IMR-90 (cell line): ENCODE data around the gene NOP14.

Experiments
- BHLHE40 ChIP-seq: fragments of 150-350 bp; IDR thresholded peaks from 2 replicates; pipeline ENCODE4 v1.6.1; 2016; ENCODE audit warnings: mild to moderate bottlenecking, low read depth, low read length
- CHD1 ChIP-seq: IDR thresholded peaks from 2 replicates; pipeline ENCODE4 v1.6.1; 2012; ENCODE audit warnings: low read depth, low read length, improper control_type of control experiment
- CTCF ChIP-seq: conservative IDR thresholded peaks from 2 replicates; pipeline ENCODE4 v1.5.1; 2012; ENCODE audit warnings: mild to moderate bottlenecking, low read depth, low read length, improper control_type of control experiment
- ELK1 ChIP-seq: fragments of 150-350 bp; IDR thresholded peaks from 2 replicates; pipeline ENCODE4 v1.6.1; 2016; ENCODE audit warnings: low read depth, mild to moderate bottlenecking, low read length, moderate library complexity, borderline replicate concordance
- MAFK ChIP-seq: IDR thresholded peaks from 2 replicates; pipeline ENCODE4 v1.6.1; 2012; ENCODE audit warnings: low read depth, low read length, improper control_type of control experiment
- MAZ ChIP-seq: IDR thresholded peaks from 2 replicates; pipeline ENCODE4 v1.6.1; 2012; ENCODE audit warnings: low read depth, mild to moderate bottlenecking, low read length, improper control_type of control experiment, moderate library complexity, borderline replicate concordance
- NFE2L2 ChIP-seq: fragments of 150-350 bp; IDR thresholded peaks from 2 replicates; pipeline ENCODE4 v1.6.1; 2016; ENCODE audit warnings: low read depth, mild to moderate bottlenecking, low read length
- POLR2A ChIP-seq: IDR thresholded peaks from 2 replicates; pipeline ENCODE4 v1.6.1; 2012; ENCODE audit warnings: mild to moderate bottlenecking, low read depth, low read length
- RAD21 ChIP-seq: IDR thresholded peaks from 2 replicates; pipeline ENCODE4 v1.6.1; 2012; ENCODE audit warnings: low read length, improper control_type of control experiment
- RCOR1 ChIP-seq: IDR thresholded peaks from 2 replicates; pipeline ENCODE4 v1.6.1; 2012; ENCODE audit warnings: mild to moderate bottlenecking, low read length, improper control_type of control experiment; ENCODE audit not compliant: insufficient replicate concordance
- RFX5 ChIP-seq: IDR thresholded peaks from 2 replicates; pipeline ENCODE4 v1.8.0; 2012; ENCODE audit warnings: low read depth, mild to moderate bottlenecking, low read length, moderate library complexity
- SMC3 ChIP-seq: fragments of 150-350 bp; IDR thresholded peaks from 2 replicates; pipeline ENCODE4 v1.6.1; 2016; ENCODE audit warnings: low read depth, mild to moderate bottlenecking, antibody characterized with exemption, low read length, moderate library complexity
- TF ChIP-seq, protein P1 (sequence below): fragments of 150-350 bp; IDR thresholded peaks from 2 replicates; pipeline ENCODE4 v1.6.1; 2017; ENCODE audit warnings: mild to moderate bottlenecking, antibody characterized with exemption, low read length, low read depth

GRCh38 chr4:2933566-2934076 is 29.6 kb downstream of the NOP14 start:
- no peak for TF ChIP-seq MAZ
- no peak for TF ChIP-seq CTCF
- TF ChIP-seq POLR2A: no peak
- TF ChIP-seq, protein P1, sequence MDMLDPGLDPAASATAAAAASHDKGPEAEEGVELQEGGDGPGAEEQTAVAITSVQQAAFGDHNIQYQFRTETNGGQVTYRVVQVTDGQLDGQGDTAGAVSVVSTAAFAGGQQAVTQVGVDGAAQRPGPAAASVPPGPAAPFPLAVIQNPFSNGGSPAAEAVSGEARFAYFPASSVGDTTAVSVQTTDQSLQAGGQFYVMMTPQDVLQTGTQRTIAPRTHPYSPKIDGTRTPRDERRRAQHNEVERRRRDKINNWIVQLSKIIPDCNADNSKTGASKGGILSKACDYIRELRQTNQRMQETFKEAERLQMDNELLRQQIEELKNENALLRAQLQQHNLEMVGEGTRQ: no peak
- TF ChIP-seq CHD1: no peak
- no peak for TF ChIP-seq SMC3
- no peak for TF ChIP-seq RAD21
- no peak for TF ChIP-seq MAFK
- TF ChIP-seq BHLHE40: no peak
- TF ChIP-seq RCOR1: no peak
- no peak for TF ChIP-seq NFE2L2
- TF ChIP-seq RFX5: no peak
- no peak for TF ChIP-seq ELK1
